IMR-90 (cell line): Measurements from ENCODE around the gene OLFML3. TPM values are rescaled to one million over a fixed set of nuclear protein-coding genes. Genes with fewer than 3 reads are reported as not detected.

Experiments used
- ATAC-seq: fragments of 200-7000 bp; cut with Tn5 transposase; 2 replicates; pipeline ENCODE4 v1.9.1; 2020; ENCODE audit warnings: low read depth, mild to moderate bottlenecking, moderate library complexity
- BruUV-seq: library from RNA; stranded (reverse); fragments of 400-500 nt; replicated peaks from 2 replicates; lab custom pipeline; 2021; lab: Mats Ljungman, UMichigan
- CTCF ChIA-PET: fragments of 300-600 bp; formaldehyde crosslinking; extraction: SDS; loops from one replicate; lab custom pipeline; 2021; ENCODE audit warnings: antibody characterized with exemption; lab: Yijun Ruan, JAX
- POLR2A ChIA-PET: fragments of 300-600 bp; sonication (Branson Sonifier 250); formaldehyde crosslinking; loops from one replicate; lab custom pipeline; 2022; ENCODE audit warnings: antibody characterized with exemption; ENCODE audit not compliant: unreplicated experiment; lab: Charles Lee
- DNase-seq: peaks from one replicate; pipeline ENCODE4 v3.0.0; 2013
- H2AFZ ChIP-seq: replicated peaks from 2 replicates; pipeline ENCODE3; 2013; ENCODE audit warnings: low read length, mild to moderate bottlenecking; ENCODE audit not compliant: poor library complexity
- H2AK5ac ChIP-seq: 2 replicates; pipeline ENCODE4 v1.6.1; 2013; ENCODE audit warnings: low read depth, low read length, inconsistent platforms
- H2AK9ac ChIP-seq: replicated peaks from 2 replicates; pipeline ENCODE3; 2013; ENCODE audit warnings: mild to moderate bottlenecking, low read depth, low read length, moderate library complexity; ENCODE audit not compliant: poor library complexity
- H2BK120ac ChIP-seq: 2 replicates; pipeline ENCODE4 v1.6.1; 2013; ENCODE audit warnings: low read depth, low read length, inconsistent platforms
- H2BK15ac ChIP-seq: 3 replicates; pipeline ENCODE4 v1.6.1; 2013; ENCODE audit warnings: low read depth, low read length, inconsistent platforms
- H2BK20ac ChIP-seq: 2 replicates; pipeline ENCODE4 v1.6.1; 2013; ENCODE audit warnings: low read depth, mild to moderate bottlenecking, inconsistent platforms, low read length, moderate library complexity
- H2BK5ac ChIP-seq: 2 replicates; pipeline ENCODE4 v1.6.1; 2013; ENCODE audit warnings: mild to moderate bottlenecking, low read depth, low read length, inconsistent platforms; ENCODE audit not compliant: poor library complexity, severe bottlenecking
- H3K14ac ChIP-seq: replicated peaks from 2 replicates; pipeline ENCODE4 v1.6.1; 2013; ENCODE audit warnings: low read depth, low read length, inconsistent platforms
- H3K18ac ChIP-seq: 2 replicates; pipeline ENCODE4 v1.6.1; 2013; ENCODE audit warnings: low read depth, low read length, control low read depth
- H3K23ac ChIP-seq: 2 replicates; pipeline ENCODE4 v1.6.1; 2013; ENCODE audit warnings: low read depth, low read length, inconsistent platforms
- H3K27ac ChIP-seq: 2 replicates; pipeline ENCODE4 v1.5.1; 2013; ENCODE audit warnings: mild to moderate bottlenecking, control low read depth, low read length; ENCODE audit not compliant: insufficient read depth
- H3K27me3 ChIP-seq: 2 replicates; pipeline ENCODE4 v1.6.1; 2013; ENCODE audit warnings: low read length; ENCODE audit not compliant: control insufficient read depth, insufficient read depth
- H3K36me3 ChIP-seq: 2 replicates; pipeline ENCODE4 v1.6.1; 2013; ENCODE audit warnings: low read length, mixed read lengths; ENCODE audit not compliant: control insufficient read depth, insufficient read depth
- H3K4ac ChIP-seq: 2 replicates; pipeline ENCODE4 v1.6.1; 2013; ENCODE audit warnings: low read depth, low read length, inconsistent platforms
- H3K4me1 ChIP-seq: 2 replicates; pipeline ENCODE4 v1.6.1; 2013; ENCODE audit warnings: low read length, mixed read lengths; ENCODE audit not compliant: control insufficient read depth, insufficient read depth
- H3K4me2 ChIP-seq: 2 replicates; pipeline ENCODE4 v1.6.1; 2013; ENCODE audit warnings: low read depth, mild to moderate bottlenecking, control low read depth, low read length, moderate library complexity
- H3K4me3 ChIP-seq: 2 replicates; pipeline ENCODE4 v1.5.1; 2013; ENCODE audit warnings: low read depth, mild to moderate bottlenecking, control low read depth, low read length, moderate library complexity; ENCODE audit not compliant: insufficient read depth
- H3K56ac ChIP-seq: 2 replicates; pipeline ENCODE4 v1.6.1; 2013; ENCODE audit warnings: low read length, inconsistent platforms; ENCODE audit not compliant: insufficient read depth; ENCODE audit errors: extremely low read depth
- H3K79me1 ChIP-seq, 2 experiments: 2 replicates each; pipeline ENCODE4 v1.6.1; 2013; ENCODE audit warnings: low read length in 2 of 2, inconsistent platforms in 1 of 2, low read depth in 1 of 2
- H3K9ac ChIP-seq: 2 replicates; pipeline ENCODE4 v1.6.1; 2013; ENCODE audit warnings: low read depth, low read length, control low read depth
- H3K9me1 ChIP-seq: 2 replicates; pipeline ENCODE4 v1.6.1; 2013; ENCODE audit warnings: low read length, inconsistent platforms; ENCODE audit not compliant: insufficient read depth
- H3K9me3 ChIP-seq: 2 replicates; pipeline ENCODE4 v1.6.1; 2013; ENCODE audit warnings: low read length; ENCODE audit not compliant: control insufficient read depth, insufficient read depth
- H4K20me1 ChIP-seq: 2 replicates; pipeline ENCODE4 v1.6.1; 2013; ENCODE audit warnings: low read length, inconsistent platforms; ENCODE audit not compliant: insufficient read depth
- H4K5ac ChIP-seq: 2 replicates; pipeline ENCODE4 v1.6.1; 2013; ENCODE audit warnings: mild to moderate bottlenecking, low read depth, low read length, control low read depth
- H4K8ac ChIP-seq, 2 experiments: 2 replicates each; pipeline ENCODE4 v1.6.1; 2013; ENCODE audit warnings: low read depth in 2 of 2, low read length in 2 of 2, control low read depth in 1 of 2, inconsistent platforms in 1 of 2
- H4K91ac ChIP-seq: 2 replicates; pipeline ENCODE4 v1.6.1; 2013; ENCODE audit warnings: low read depth, low read length, inconsistent platforms; ENCODE audit not compliant: insufficient read depth
- BHLHE40 ChIP-seq: fragments of 150-350 bp; IDR thresholded peaks from 2 replicates; pipeline ENCODE4 v1.6.1; 2016; ENCODE audit warnings: mild to moderate bottlenecking, low read depth, low read length
- CEBPB ChIP-seq: IDR thresholded peaks from 2 replicates; pipeline ENCODE4 v1.6.1; 2012; ENCODE audit warnings: low read depth, low read length, improper control_type of control experiment
- CHD1 ChIP-seq: IDR thresholded peaks from 2 replicates; pipeline ENCODE4 v1.6.1; 2012; ENCODE audit warnings: low read depth, low read length, improper control_type of control experiment
- ELK1 ChIP-seq: fragments of 150-350 bp; IDR thresholded peaks from 2 replicates; pipeline ENCODE4 v1.6.1; 2016; ENCODE audit warnings: low read depth, mild to moderate bottlenecking, low read length, moderate library complexity, borderline replicate concordance
- FOS ChIP-seq: fragments of 150-350 bp; IDR thresholded peaks from 2 replicates; pipeline ENCODE4 v1.6.1; 2016; ENCODE audit warnings: low read depth, low read length
- MAFK ChIP-seq: IDR thresholded peaks from 2 replicates; pipeline ENCODE4 v1.6.1; 2012; ENCODE audit warnings: low read depth, low read length, improper control_type of control experiment
- MAZ ChIP-seq: IDR thresholded peaks from 2 replicates; pipeline ENCODE4 v1.6.1; 2012; ENCODE audit warnings: low read depth, mild to moderate bottlenecking, low read length, improper control_type of control experiment, moderate library complexity, borderline replicate concordance
- MXI1 ChIP-seq: IDR thresholded peaks from 2 replicates; pipeline ENCODE4 v1.6.1; 2012; ENCODE audit warnings: low read depth, mild to moderate bottlenecking, low read length, moderate library complexity, borderline replicate concordance
- NFE2L2 ChIP-seq: fragments of 150-350 bp; IDR thresholded peaks from 2 replicates; pipeline ENCODE4 v1.6.1; 2016; ENCODE audit warnings: low read depth, mild to moderate bottlenecking, low read length
- POLR2A ChIP-seq: IDR thresholded peaks from 2 replicates; pipeline ENCODE4 v1.6.1; 2012; ENCODE audit warnings: mild to moderate bottlenecking, low read depth, low read length
- RAD21 ChIP-seq: IDR thresholded peaks from 2 replicates; pipeline ENCODE4 v1.6.1; 2012; ENCODE audit warnings: low read length, improper control_type of control experiment
- RCOR1 ChIP-seq: IDR thresholded peaks from 2 replicates; pipeline ENCODE4 v1.6.1; 2012; ENCODE audit warnings: mild to moderate bottlenecking, low read length, improper control_type of control experiment; ENCODE audit not compliant: insufficient replicate concordance
- RFX5 ChIP-seq: IDR thresholded peaks from 2 replicates; pipeline ENCODE4 v1.8.0; 2012; ENCODE audit warnings: low read depth, mild to moderate bottlenecking, low read length, moderate library complexity
- SMC3 ChIP-seq: fragments of 150-350 bp; IDR thresholded peaks from 2 replicates; pipeline ENCODE4 v1.6.1; 2016; ENCODE audit warnings: low read depth, mild to moderate bottlenecking, antibody characterized with exemption, low read length, moderate library complexity
- WGBS, 2 experiments: methylation state at CpG; one replicate each; pipeline versions ENCODE4 v1.1.5 to v1.1.7; 2013; ENCODE audit warnings: missing lambda C conversion rate in 2 of 2; ENCODE audit not compliant: insufficient read length in 1 of 2; ENCODE audit errors: extremely low coverage in 2 of 2; 5-methylcytosine and 5-hydroxymethylcytosine counted together
- dilution Hi-C: fragments of 300-500 bp; cut with HindIII; formaldehyde crosslinking; loops from one replicate; pipeline ENCODE4 v1.14.3; 2018; ENCODE audit warnings: low sequenced_read_pairs; ENCODE audit not compliant: unreplicated experiment
- in situ Hi-C: fragments of 300-500 bp; cut with MboI; formaldehyde crosslinking; loops from 3 replicates; pipeline ENCODE4 v1.14.3; 2019; ENCODE audit warnings: low sequenced_read_pairs, inconsistent platforms, mixed read lengths
- intact Hi-C: fragments of 100-400 bp; cut with micrococcal nuclease; formaldehyde crosslinking; loops from 2 replicates; pipeline ENCODE4 v1.10.0; 2022
- polyA plus RNA-seq, 3 experiments: library from polyadenylated mRNA; depleted of rRNA; stranded (reverse); fragments of >200 nt; gene quantifications; 2 replicates each; pipeline ENCODE4 v1.2.3, GENCODE V29; 2012; ENCODE audit warnings: low replicate concordance in 1 of 3
- total RNA-seq: library from RNA; depleted of rRNA; stranded (reverse); fragments of >200 nt; gene quantifications from 2 replicates; pipeline ENCODE4 v1.2.3, GENCODE V29; 2012
- TF ChIP-seq, protein P1 (sequence below): fragments of 150-350 bp; IDR thresholded peaks from 2 replicates; pipeline ENCODE4 v1.6.1; 2017; ENCODE audit warnings: mild to moderate bottlenecking, antibody characterized with exemption, low read length, low read depth
- TF ChIP-seq, protein P2 (sequence below): conservative IDR thresholded peaks from 2 replicates; pipeline ENCODE4 v1.5.1; 2012; ENCODE audit warnings: mild to moderate bottlenecking, low read depth, low read length, improper control_type of control experiment

OLFML3 gene
- total and polyA plus RNA-seq, 2 of the 4 experiments (the other 2 are of a cell fraction) = 40.9 to 71.3 TPM

- no peak overlapping the region for H2AFZ ChIP-seq
- DNase-seq (no peak), ATAC-seq (no peak)
- no peak overlapping the region for H3K4me2 ChIP-seq
- no peak overlapping the region for H3K4ac ChIP-seq
- TF ChIP-seq FOS (no peak), RFX5 (no peak), ELK1 (no peak), MXI1 (no peak), NFE2L2 (no peak), MAZ (no peak), CEBPB (no peak), SMC3 (no peak), RCOR1 (no peak), CHD1 (no peak), BHLHE40 (no peak), MAFK (no peak), POLR2A (no peak), RAD21 (no peak)
- TF ChIP-seq, protein P1, sequence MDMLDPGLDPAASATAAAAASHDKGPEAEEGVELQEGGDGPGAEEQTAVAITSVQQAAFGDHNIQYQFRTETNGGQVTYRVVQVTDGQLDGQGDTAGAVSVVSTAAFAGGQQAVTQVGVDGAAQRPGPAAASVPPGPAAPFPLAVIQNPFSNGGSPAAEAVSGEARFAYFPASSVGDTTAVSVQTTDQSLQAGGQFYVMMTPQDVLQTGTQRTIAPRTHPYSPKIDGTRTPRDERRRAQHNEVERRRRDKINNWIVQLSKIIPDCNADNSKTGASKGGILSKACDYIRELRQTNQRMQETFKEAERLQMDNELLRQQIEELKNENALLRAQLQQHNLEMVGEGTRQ = no peak
- TF ChIP-seq, protein P2, sequence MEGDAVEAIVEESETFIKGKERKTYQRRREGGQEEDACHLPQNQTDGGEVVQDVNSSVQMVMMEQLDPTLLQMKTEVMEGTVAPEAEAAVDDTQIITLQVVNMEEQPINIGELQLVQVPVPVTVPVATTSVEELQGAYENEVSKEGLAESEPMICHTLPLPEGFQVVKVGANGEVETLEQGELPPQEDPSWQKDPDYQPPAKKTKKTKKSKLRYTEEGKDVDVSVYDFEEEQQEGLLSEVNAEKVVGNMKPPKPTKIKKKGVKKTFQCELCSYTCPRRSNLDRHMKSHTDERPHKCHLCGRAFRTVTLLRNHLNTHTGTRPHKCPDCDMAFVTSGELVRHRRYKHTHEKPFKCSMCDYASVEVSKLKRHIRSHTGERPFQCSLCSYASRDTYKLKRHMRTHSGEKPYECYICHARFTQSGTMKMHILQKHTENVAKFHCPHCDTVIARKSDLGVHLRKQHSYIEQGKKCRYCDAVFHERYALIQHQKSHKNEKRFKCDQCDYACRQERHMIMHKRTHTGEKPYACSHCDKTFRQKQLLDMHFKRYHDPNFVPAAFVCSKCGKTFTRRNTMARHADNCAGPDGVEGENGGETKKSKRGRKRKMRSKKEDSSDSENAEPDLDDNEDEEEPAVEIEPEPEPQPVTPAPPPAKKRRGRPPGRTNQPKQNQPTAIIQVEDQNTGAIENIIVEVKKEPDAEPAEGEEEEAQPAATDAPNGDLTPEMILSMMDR = no peak
- dilution Hi-C loops (no loop called here), in situ Hi-C loops (no loop called here), intact Hi-C loops (no loop called here)
- H2AK9ac ChIP-seq = no peak overlapping the region
- H2BK120ac ChIP-seq = no peak overlapping the region
- H3K9ac ChIP-seq = no peak overlapping the region
- no peak overlapping the region for H4K91ac ChIP-seq
- no TSS peak for BruUV-seq
- no peak overlapping the region for H3K23ac ChIP-seq
- no peaks in the 10 kb centered on the region for H3K4me1 ChIP-seq
- CTCF ChIA-PET = no interaction called here
- no peak overlapping the region for H3K56ac ChIP-seq
- no peak overlapping the region for H2BK20ac ChIP-seq
- peaks cover 6% of the 10 kb centered on the region for H3K9me3 ChIP-seq
- no peaks in the 10 kb centered on the region for H3K79me1 ChIP-seq
- H3K36me3 ChIP-seq = no peaks in the 10 kb centered on the region
- no peak overlapping the region for H3K14ac ChIP-seq
- H4K8ac ChIP-seq = no peak overlapping the region
- H4K5ac ChIP-seq = no peak overlapping the region
- no peak overlapping the region for H2AK5ac ChIP-seq
- H4K20me1 ChIP-seq = no peaks in the 10 kb centered on the region
- H3K4me3 ChIP-seq = no peak overlapping the region
- no peak overlapping the region for H3K27ac ChIP-seq
- peaks cover 2% of the 10 kb centered on the region for H3K27me3 ChIP-seq
- no peak overlapping the region for H3K18ac ChIP-seq
- H2BK5ac ChIP-seq = no peak overlapping the region
- POLR2A ChIA-PET = no interaction called here
- no peaks in the 10 kb centered on the region; the same call in 1 of the 2 replicates for H3K9me1 ChIP-seq
- no peak overlapping the region for H2BK15ac ChIP-seq
- WGBS, 2 experiments = no CpG with 5 or more reads among the region's 2 CpGs
These were observed 11.3 kb downstream of the OLFML3 start for GRCh38 chr1:113990530-113990929.
